LNCaP clone FGC (cell line): ENCODE results near the gene SSH3.

Experiments
- DNase-seq: peaks from one replicate; pipeline ENCODE4 v3.0.0-alpha.2; 2011; ENCODE audit warnings: low read depth
- H3K4me3 ChIP-seq: 2 replicates; pipeline ENCODE4 v1.5.1; 2011; ENCODE audit warnings: mild to moderate bottlenecking, low read depth, low read length, control low read depth
- CTCF ChIP-seq: IDR thresholded peaks from 2 replicates; pipeline ENCODE4 v1.5.1; 2012; ENCODE audit warnings: mild to moderate bottlenecking; ENCODE audit not compliant: control insufficient read depth, insufficient read depth; ENCODE audit errors: extremely low read depth

Gene SSH3

GRCh38 chr11:67268962-67269268 lies 34.4 kb upstream of the SSH3 start:
- no peak for DNase-seq
- no peak for TF ChIP-seq CTCF
- H3K4me3 ChIP-seq = no peak overlapping the region

- DNase-seq = peak; percentile 68
- no peak for TF ChIP-seq CTCF
- peak overlapping the region; percentile 48 for H3K4me3 ChIP-seq
Observed at GRCh38 chr11:67269401-67270255, 33.7 kb upstream of the SSH3 start.

- no peak for DNase-seq
- peak overlapping the region; percentile 48 for H3K4me3 ChIP-seq
- TF ChIP-seq CTCF = no peak
Observed at GRCh38 chr11:67270256-67271204, 32.8 kb upstream of the SSH3 start.

GRCh38 chr11:67271205-67271540 lies 32.2 kb upstream of the SSH3 start:
- no peak overlapping the region for H3K4me3 ChIP-seq
- no peak for TF ChIP-seq CTCF
- DNase-seq = no peak

GRCh38 chr11:67271541-67272284 lies 31.6 kb upstream of the SSH3 start:
- no peak for TF ChIP-seq CTCF
- no peak overlapping the region for H3K4me3 ChIP-seq
- DNase-seq = no peak

- no peak overlapping the region for H3K4me3 ChIP-seq
- TF ChIP-seq CTCF = no peak
- no peak for DNase-seq
Observed at GRCh38 chr11:67272327-67273259, 30.7 kb upstream of the SSH3 start.
